ENCODE measurements around the gene CPXM1.

GRCh38 chr20:2817341-2817726 is 16.9 kb upstream of the CPXM1 start:
- TF ChIP-seq CTCF (IDR thresholded peaks at IDR 0.05): no peak
- TF ChIP-seq POLR2A (IDR thresholded peaks at IDR 0.05): no peak
